CD14-positive monocyte (primary cell): Measurements from ENCODE around the gene NLRP4. TPM values are rescaled to one million over a fixed set of nuclear protein-coding genes. Genes with fewer than 3 reads are reported as not detected.

ENCODE experiments used
- DNase-seq, 3 donors: peaks; one replicate each; pipeline ENCODE4 v3.0.0-alpha.2; 2011 to 2022
- H2AFZ ChIP-seq: 2 replicates; pipeline ENCODE4 v1.6.0; 2012; ENCODE audit warnings: mild to moderate bottlenecking, low read depth, low read length, inconsistent platforms; ENCODE audit not compliant: insufficient read depth, poor library complexity, severe bottlenecking
- H3K27ac ChIP-seq, 2 donors: 1 replicate in 1 of 2; 2 replicates in 1 of 2; pipeline ENCODE4 v1.5.1; 2012 to 2013; ENCODE audit warnings: low read length in 2 of 2, control low read depth in 1 of 2, inconsistent platforms in 1 of 2, low read depth in 1 of 2, mild to moderate bottlenecking in 1 of 2
- H3K27me3 ChIP-seq, 2 donors: one replicate each; pipeline versions ENCODE4 v1.6.0 to v1.6.1; 2011 to 2013; ENCODE audit warnings: low read length in 2 of 2; ENCODE audit not compliant: control insufficient read depth in 2 of 2, insufficient read depth in 2 of 2
- H3K36me3 ChIP-seq, 2 donors: replicated peaks in 1 of 2; 1 replicate in 1 of 2; 2 replicates in 1 of 2; pipeline versions ENCODE4 v1.5.1 to v1.6.1; 2012 to 2013; ENCODE audit warnings: low read length in 2 of 2, control low read depth in 1 of 2, inconsistent platforms in 1 of 2, mild to moderate bottlenecking in 1 of 2; ENCODE audit not compliant: insufficient read depth in 2 of 2, control insufficient read depth in 1 of 2
- H3K4me1 ChIP-seq, 2 donors: 1 replicate in 1 of 2; 2 replicates in 1 of 2; pipeline versions ENCODE4 v1.5.1 to v1.6.1; 2012 to 2013; ENCODE audit warnings: low read length in 2 of 2, control low read depth in 1 of 2, inconsistent platforms in 1 of 2, mild to moderate bottlenecking in 1 of 2, moderate library complexity in 1 of 2; ENCODE audit not compliant: insufficient read depth in 2 of 2, control insufficient read depth in 1 of 2
- H3K4me2 ChIP-seq: replicated peaks from 2 replicates; pipeline ENCODE3; 2012; ENCODE audit warnings: low read length, moderate library complexity, mild to moderate bottlenecking; ENCODE audit not compliant: poor library complexity, severe bottlenecking; ENCODE audit errors: extremely low read depth
- H3K4me3 ChIP-seq, 3 experiments: fragments of 200-600 bp in 1 of 3; sonication (generic) in 1 of 3; replicated peaks in 1 of 3; 1 replicate in 2 of 3; 2 replicates in 1 of 3; pipeline ENCODE4 v1.5.1; 2011 to 2013; ENCODE audit warnings: low read length in 3 of 3, mild to moderate bottlenecking in 3 of 3, control low read depth in 2 of 3, low read depth in 2 of 3, inconsistent platforms in 1 of 3, moderate library complexity in 1 of 3
- H3K79me2 ChIP-seq: 2 replicates; pipeline ENCODE4 v1.6.0; 2012; ENCODE audit warnings: mild to moderate bottlenecking, control low read depth, inconsistent platforms, low read length, moderate library complexity; ENCODE audit not compliant: insufficient read depth
- H3K9ac ChIP-seq: 2 replicates; pipeline ENCODE4 v1.6.0; 2017; ENCODE audit warnings: low read length, mild to moderate bottlenecking; ENCODE audit not compliant: insufficient read depth, poor library complexity, severe bottlenecking
- H3K9me3 ChIP-seq, 2 donors: replicated peaks in 1 of 2; 1 replicate in 1 of 2; 2 replicates in 1 of 2; pipeline versions ENCODE4 v1.5.1 to v1.6.1; 2012 to 2013; ENCODE audit warnings: low read length in 2 of 2, control low read depth in 1 of 2; ENCODE audit not compliant: control insufficient read depth in 1 of 2, insufficient read depth in 1 of 2
- H4K20me1 ChIP-seq: 2 replicates; pipeline ENCODE4 v1.6.0; 2012; ENCODE audit warnings: mild to moderate bottlenecking, low read length, control low read depth, moderate library complexity; ENCODE audit not compliant: insufficient read depth
- H3K27ac Mint-ChIP-seq, 7 donors: one replicate each; pipeline ENCODE4 v1.8.0; 2020; ENCODE audit warnings: mild to moderate bottlenecking in 7 of 7, mixed read lengths in 7 of 7, moderate library complexity in 6 of 7, inconsistent platforms in 2 of 7
- H3K27me3 Mint-ChIP-seq, 3 donors: one replicate each; pipeline ENCODE4 v1.8.0; 2021 to 2022; ENCODE audit warnings: low read depth in 3 of 3, mild to moderate bottlenecking in 3 of 3, mixed read lengths in 3 of 3, moderate library complexity in 3 of 3, inconsistent platforms in 1 of 3
- H3K36me3 Mint-ChIP-seq, 2 donors: one replicate each; pipeline ENCODE4 v1.8.0; 2020; ENCODE audit warnings: mixed read lengths in 2 of 2, inconsistent platforms in 1 of 2, mild to moderate bottlenecking in 1 of 2
- H3K4me1 Mint-ChIP-seq: one replicate; pipeline ENCODE4 v1.8.0; 2020; ENCODE audit warnings: mild to moderate bottlenecking, mixed read lengths
- H3K4me3 Mint-ChIP-seq, 2 donors: one replicate each; pipeline ENCODE4 v1.8.0; 2020; ENCODE audit warnings: mild to moderate bottlenecking in 2 of 2, mixed read lengths in 2 of 2, moderate library complexity in 1 of 2
- H3K9me3 Mint-ChIP-seq, 7 donors: one replicate each; pipeline ENCODE4 v1.8.0; 2020 to 2022; ENCODE audit warnings: mixed read lengths in 7 of 7, mild to moderate bottlenecking in 6 of 7, moderate library complexity in 6 of 7, inconsistent platforms in 2 of 7
- CTCF ChIP-seq: fragments of 200-600 bp; IDR thresholded peaks from one replicate; pipeline ENCODE4 v1.8.0; 2022; ENCODE audit warnings: antibody characterized with exemption, mild to moderate bottlenecking
- WGBS: methylation state at CpG from one replicate; pipeline ENCODE4 v1.1.5; 2013; ENCODE audit warnings: missing lambda C conversion rate; ENCODE audit not compliant: insufficient coverage; 5-methylcytosine and 5-hydroxymethylcytosine counted together
- intact Hi-C, 2 donors: fragments of 100-400 bp; cut with micrococcal nuclease; formaldehyde crosslinking; loops; one replicate each; pipeline versions ENCODE4 v1.15.0 to v1.15.1; 2023
- polyA plus RNA-seq, 3 donors: library from polyadenylated mRNA; depleted of rRNA in 1 of 3; unstranded in 2 of 3; stranded (reverse) in 1 of 3; fragments of 300-500 nt in 2 of 3; fragments of >200 nt in 1 of 3; fragmentation: Illumina TruSeq in 2 of 3; gene quantifications; 1 replicate in 2 of 3; 2 replicates in 1 of 3; pipeline ENCODE4 v1.2.3, GENCODE V29; 2012 to 2021

The NLRP4 gene
- polyA plus RNA-seq, 3 donors = not detected

- no peak for DNase-seq
- H3K9me3 ChIP-seq = peaks cover 38 to 54% of the 10 kb centered on the region in 2 donors
- no peaks in the 10 kb centered on the region for H4K20me1 ChIP-seq
- no peaks in the 10 kb centered on the region for H3K36me3 Mint-ChIP-seq
- H3K27ac ChIP-seq = no peak overlapping the region
- no peaks in the 10 kb centered on the region for H3K36me3 ChIP-seq
- H3K4me2 ChIP-seq = no peak overlapping the region
- peaks cover 23 to 58% (median 35%) of the 10 kb centered on the region in 7 donors for H3K9me3 Mint-ChIP-seq
- TF ChIP-seq CTCF = no peak
- H3K27me3 ChIP-seq = no peaks in the 10 kb centered on the region
- H3K4me3 ChIP-seq = no peak overlapping the region
- no peak overlapping the region for H3K27ac Mint-ChIP-seq
- no peak overlapping the region for H3K9ac ChIP-seq
- H3K79me2 ChIP-seq = no peaks in the 10 kb centered on the region
- WGBS = 60% methylated on average over 1 of the region's 3 CpGs
- H3K4me3 Mint-ChIP-seq = no peak overlapping the region
- H2AFZ ChIP-seq = no peak overlapping the region
- H3K4me1 Mint-ChIP-seq = no peaks in the 10 kb centered on the region
- H3K4me1 ChIP-seq = no peaks in the 10 kb centered on the region
- peaks cover 0 to 2% (median 0%) of the 10 kb centered on the region in 3 donors for H3K27me3 Mint-ChIP-seq
- intact Hi-C loops = no loop called here
These were observed 40.9 kb downstream of the NLRP4 start for GRCh38 chr19:55877211-55877610.

DNA sequence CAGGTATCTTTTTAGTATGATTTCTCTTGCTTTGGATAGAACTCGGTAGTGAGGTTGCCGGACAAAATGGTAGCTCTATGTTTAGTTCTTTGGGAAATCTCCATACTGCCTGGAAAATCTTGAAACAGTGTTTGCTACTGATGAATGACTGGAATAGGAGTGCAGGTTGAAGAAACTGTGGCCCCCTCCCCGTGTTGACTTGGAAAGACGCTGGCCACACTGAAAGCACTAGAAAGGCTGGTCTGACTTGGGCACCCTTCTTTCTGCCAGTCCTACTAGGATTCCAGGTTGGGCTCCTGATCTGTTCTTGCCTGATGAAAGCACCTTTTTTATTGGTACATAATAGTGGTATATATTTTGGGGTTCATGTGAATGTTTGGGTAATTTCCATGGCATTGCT is 46.3 kb downstream of the NLRP4 start:
- H3K4me3 Mint-ChIP-seq = no peak overlapping the region
- Histone ChIP-seq H3K9ac (no peak overlapping the region), H3K4me3 (no peak overlapping the region), H3K4me1 (no peaks in the 10 kb centered on the region), H3K36me3 (no peaks in the 10 kb centered on the region), H3K79me2 (no peaks in the 10 kb centered on the region), H3K9me3 (peaks cover 43 to 61% of the 10 kb centered on the region in 2 donors), H4K20me1 (no peaks in the 10 kb centered on the region), H3K27ac (no peak overlapping the region), H3K4me2 (no peak overlapping the region), H2AFZ (no peak overlapping the region), H3K27me3 (no peaks in the 10 kb centered on the region)
- H3K27ac Mint-ChIP-seq = no peak overlapping the region
- H3K9me3 Mint-ChIP-seq = peaks cover 18 to 78% (median 50%) of the 10 kb centered on the region in 7 donors
- no peaks in the 10 kb centered on the region for H3K36me3 Mint-ChIP-seq
- DNase-seq = no peak
- no peak for TF ChIP-seq CTCF
- H3K27me3 Mint-ChIP-seq = no peaks in the 10 kb centered on the region
- 95% methylated on average over 4 of the region's 4 CpGs for WGBS
- no peaks in the 10 kb centered on the region for H3K4me1 Mint-ChIP-seq
- intact Hi-C loops = no loop called here
